PC-3 (cell line): ENCODE data around the gene TJAP1. TPM values are rescaled to one million over a fixed set of nuclear protein-coding genes. Genes with fewer than 3 reads are reported as not detected.

ENCODE experiments used
- ATAC-seq: fragments of 200-7000 bp; cut with Tn5 transposase; 2 replicates; pipeline ENCODE4 v1.9.1; 2020; ENCODE audit warnings: mild to moderate bottlenecking, moderate library complexity
- Bru-seq: library from RNA; stranded (reverse); fragments of 400-500 nt; gene quantifications from one replicate; lab custom pipeline; 2021; lab: Mats Ljungman, UMichigan
- BruChase-seq, 2 experiments: library from RNA; stranded (reverse); fragments of 400-500 nt; gene quantifications; one replicate each; lab custom pipeline; 2021; lab: Mats Ljungman, UMichigan
- BruUV-seq: library from RNA; stranded (reverse); fragments of 400-500 nt; replicated peaks from 2 replicates; lab custom pipeline; 2021; lab: Mats Ljungman, UMichigan
- CTCF ChIA-PET: fragments of 300-600 bp; sonication (Branson Sonifier 250); formaldehyde crosslinking; loops from one replicate; lab custom pipeline; 2022; ENCODE audit warnings: antibody characterized with exemption; lab: Charles Lee
- POLR2A ChIA-PET: fragments of 300-600 bp; sonication (Branson Sonifier 250); formaldehyde crosslinking; loops from one replicate; lab custom pipeline; 2022; ENCODE audit warnings: antibody characterized with exemption; ENCODE audit not compliant: unreplicated experiment; lab: Charles Lee
- DNase-seq: peaks from one replicate; pipeline ENCODE4 v3.0.0-alpha.2; 2015
- H2AFZ ChIP-seq: fragments of 300-600 bp; sonication (generic); 2 replicates; pipeline ENCODE4 v1.6.0; 2016; ENCODE audit warnings: antibody characterized with exemption, low read length
- H3F3A ChIP-seq: fragments of 300-600 bp; sonication (generic); one replicate; pipeline ENCODE4 v1.6.0; 2017; ENCODE audit warnings: antibody characterized with exemption, low read length, control low read depth, mild to moderate bottlenecking; ENCODE audit not compliant: unreplicated experiment
- H3K27ac ChIP-seq: fragments of 300-600 bp; sonication (generic); 2 replicates; pipeline ENCODE4 v1.5.1; 2016; ENCODE audit warnings: mild to moderate bottlenecking, low read length
- H3K27me3 ChIP-seq: fragments of 300-600 bp; sonication (generic); 2 replicates; pipeline ENCODE4 v1.6.1; 2016; ENCODE audit warnings: low read length, mixed read lengths
- H3K36me3 ChIP-seq: fragments of 300-600 bp; sonication (generic); 2 replicates; pipeline ENCODE4 v1.6.1; 2016; ENCODE audit warnings: low read depth, mixed run types, low read length, mixed read lengths
- H3K4me1 ChIP-seq: fragments of 300-600 bp; sonication (generic); 2 replicates; pipeline ENCODE4 v1.5.1; 2016; ENCODE audit warnings: low read length; ENCODE audit not compliant: insufficient read depth
- H3K4me2 ChIP-seq: fragments of 300-600 bp; sonication (generic); 2 replicates; pipeline ENCODE4 v1.6.0; 2016; ENCODE audit warnings: low read length
- H3K4me3 ChIP-seq: fragments of 300-600 bp; sonication (generic); 2 replicates; pipeline ENCODE4 v1.5.1; 2016; ENCODE audit warnings: mild to moderate bottlenecking, low read length, mixed read lengths
- H3K79me2 ChIP-seq: fragments of 300-600 bp; sonication (generic); 2 replicates; pipeline ENCODE4 v1.6.1; 2017; ENCODE audit warnings: low read length, mixed read lengths
- H3K9ac ChIP-seq: fragments of 300-600 bp; sonication (generic); 2 replicates; pipeline ENCODE4 v1.6.0; 2016; ENCODE audit warnings: mild to moderate bottlenecking, low read length
- H3K9me2 ChIP-seq: fragments of 300-600 bp; sonication (generic); replicated peaks from 2 replicates; pipeline ENCODE4 v1.6.1; 2016; ENCODE audit warnings: mixed run types, low read length, mixed read lengths
- H3K9me3 ChIP-seq: fragments of 300-600 bp; sonication (generic); 2 replicates; pipeline ENCODE4 v1.6.1; 2016; ENCODE audit warnings: low read length, mixed read lengths
- H4K20me1 ChIP-seq: fragments of 300-600 bp; sonication (generic); 2 replicates; pipeline ENCODE4 v1.6.1; 2016; ENCODE audit warnings: low read length, mixed read lengths
- CTCF ChIP-seq: fragments of 300-600 bp; sonication (generic); conservative IDR thresholded peaks from 2 replicates; pipeline ENCODE4 v1.5.1; 2017; ENCODE audit warnings: antibody characterized with exemption, low read depth, mild to moderate bottlenecking, low read length
- EZH2 ChIP-seq: fragments of 300-600 bp; sonication (generic); IDR thresholded peaks from one replicate; pipeline ENCODE4 v1.6.1; 2017; ENCODE audit warnings: antibody characterized with exemption, mild to moderate bottlenecking, low read length; ENCODE audit not compliant: unreplicated experiment
- EZH2phosphoT487 ChIP-seq: fragments of 300-600 bp; sonication (generic); IDR thresholded peaks from 2 replicates; pipeline ENCODE4 v1.6.1; 2018; ENCODE audit warnings: mild to moderate bottlenecking, antibody characterized with exemption, low read length, borderline replicate concordance
- intact Hi-C: fragments of 100-400 bp; cut with micrococcal nuclease; formaldehyde crosslinking; loops from 2 replicates; pipeline ENCODE4 v1.9.0; 2023
- long read RNA-seq: library from polyadenylated mRNA; unstranded; transcript quantifications from one replicate; pipeline ENCODE4 v2.0.0, GENCODE V29; 2021; ENCODE audit not compliant: unreplicated experiment
- total RNA-seq: library from RNA; depleted of rRNA; stranded (reverse); fragments of >200 nt; gene quantifications from 2 replicates; pipeline ENCODE4 v1.2.3, GENCODE V29; 2014; rRNA removed

Gene TJAP1
- total RNA-seq, result 28.5 and 40.0 TPM in 2 replicates
- Bru-seq, nascent RNA, result percentile 75 among the genes with signal in this experiment
- BruChase-seq, experiment 1, labeled RNA remaining after a 6-hour chase, result percentile 83 among the genes with signal in this experiment
- BruChase-seq, experiment 2, labeled RNA remaining after a 2-hour chase, result percentile 80 among the genes with signal in this experiment
- long read RNA-seq, partial matches to known transcripts, result 9 of 64 reads
- long read RNA-seq, other reads (novel, unspliced or antisense), result 49 of 64 reads

- no peaks in the 10 kb centered on the region for H3F3A ChIP-seq
- H4K20me1 ChIP-seq, result no peaks in the 10 kb centered on the region
- intact Hi-C loops, result loop anchor here (2.0 kb wide), 1 partner anchor 21 kb away; no protein-coding TSS in a partner anchor
- H3K27ac ChIP-seq, result 0 out of 2 replicates have a peak within 1 kb of the TSS, but pooled peaks have one; percentile 15
- peaks cover 41% of the 10 kb centered on the region for H3K4me1 ChIP-seq
- peak; percentile 87 for ATAC-seq
- DNase-seq, result peak; percentile 89
- H3K9ac ChIP-seq, result peak within 1 kb of the TSS; percentile 95
- H3K4me2 ChIP-seq, result peak within 1 kb of the TSS; percentile 94
- H3K79me2 ChIP-seq, result peaks cover 45% of the 10 kb centered on the region
- no peaks in the 10 kb centered on the region for H3K9me3 ChIP-seq
- H3K4me3 ChIP-seq, result peak within 1 kb of the TSS; percentile 90
- CTCF ChIA-PET, result no interaction called here
- H3K36me3 ChIP-seq, result no peaks in the 10 kb centered on the region
- BruUV-seq, result no TSS peak
- POLR2A ChIA-PET, result no interaction called here
- H3K27me3 ChIP-seq, result no peaks in the 10 kb centered on the region
- TF ChIP-seq EZH2phosphoT487, result no peak
- TF ChIP-seq EZH2, result no peak
- TF ChIP-seq CTCF, result no peak
- no peaks in the 10 kb centered on the region for H3K9me2 ChIP-seq
- peak within 1 kb of the TSS; percentile 86 for H2AFZ ChIP-seq
Measured at GRCh38 chr6:43477235-43478007, at the start of gene TJAP1. Gene TJAP1 (plus strand): TSS chr6:43477570. CDS start chr6:43499002, 21,432 bp downstream.

GRCh38 chr6:43428112-43428570 is 49.2 kb upstream of the TJAP1 start:
- Histone ChIP-seq H3K9me3 (no peaks in the 10 kb centered on the region), H2AFZ (peak overlapping the region; percentile 92), H3F3A (no peaks in the 10 kb centered on the region), H4K20me1 (no peaks in the 10 kb centered on the region), H3K27me3 (no peaks in the 10 kb centered on the region), H3K4me2 (peak overlapping the region; percentile 92), H3K27ac (peak overlapping the region; percentile 68), H3K9me2 (no peaks in the 10 kb centered on the region), H3K4me1 (peaks cover 10% of the 10 kb centered on the region), H3K36me3 (no peaks in the 10 kb centered on the region), H3K9ac (peak overlapping the region; percentile 88), H3K79me2 (peaks cover 26% of the 10 kb centered on the region), H3K4me3 (peak overlapping the region; percentile 88)
- no TSS peak for BruUV-seq
- no peak for DNase-seq
- CTCF ChIA-PET, result no interaction called here
- POLR2A ChIA-PET, result no interaction called here
- ATAC-seq, result no peak
- intact Hi-C loops, result no loop called here
- no peak for TF ChIP-seq EZH2
- TF ChIP-seq EZH2phosphoT487, result no peak
- no peak for TF ChIP-seq CTCF
